Stimulated activated CD4-positive, alpha-beta T cell treated with anti-CD3 and anti-CD28 coated beads, Interleukin-12 subunit alpha, Interleukin-12 subunit beta, amount 100 ng/mL, for 4 hours (primary cell): ENCODE results near the gene NOX5.
"Not testable (repeated sequence)": the region's sequence is repeated elsewhere in the genome, so short reads cannot be mapped to it uniquely, and the experiment has no call there.

ENCODE experiments used
- DNase-seq: peaks from one replicate; pipeline ENCODE4 v3.0.0-alpha.2; 2020

NOX5 gene

GRCh38 chr15:69059557-69059943 is 45.1 kb downstream of the NOX5 start:
- no peak for DNase-seq

- no peak for DNase-seq
These were observed 45.6 kb downstream of the NOX5 start for GRCh38 chr15:69060041-69060481.

- no peak for DNase-seq
These were observed 46.2 kb downstream of the NOX5 start for GRCh38 chr15:69060744-69061143.

GRCh38 chr15:69061414-69061842 is 46.9 kb downstream of the NOX5 start:
- DNase-seq = no peak

GRCh38 chr15:69064649-69065048 is 50.2 kb downstream of the NOX5 start:
- no peak for DNase-seq

GRCh38 chr15:69066007-69066995 is 51.8 kb downstream of the NOX5 start:
- no peak for DNase-seq

GRCh38 chr15:69067296-69067695 is 52.8 kb downstream of the NOX5 start:
- no peak for DNase-seq

- DNase-seq = no peak
These were observed 53.7 kb downstream of the NOX5 start for GRCh38 chr15:69068157-69068556.

GRCh38 chr15:69069290-69069689 is 54.8 kb downstream of the NOX5 start:
- DNase-seq = not testable (repeated sequence)

GRCh38 chr15:69069996-69070395 is 55.5 kb downstream of the NOX5 start:
- no peak for DNase-seq

- DNase-seq = no peak
These were observed 55.9 kb downstream of the NOX5 start for GRCh38 chr15:69070396-69070795.

GRCh38 chr15:69071260-69071659 is 56.8 kb downstream of the NOX5 start:
- no peak for DNase-seq

GRCh38 chr15:69072906-69073305 is 58.4 kb downstream of the NOX5 start:
- no peak for DNase-seq

GRCh38 chr15:69074001-69074842 is 59.7 kb downstream of the NOX5 start:
- DNase-seq = no peak

GRCh38 chr15:69074843-69075224 is 60.3 kb downstream of the NOX5 start:
- DNase-seq = no peak

GRCh38 chr15:69075440-69075839 is 60.9 kb downstream of the NOX5 start:
- no peak for DNase-seq

- DNase-seq = no peak
These were observed 62.3 kb downstream of the NOX5 start for GRCh38 chr15:69076756-69077155.

- DNase-seq = no peak
These were observed 64.1 kb downstream of the NOX5 start for GRCh38 chr15:69078638-69079037.

GRCh38 chr15:69080295-69081248 is 66.1 kb downstream of the NOX5 start:
- no peak for DNase-seq

GRCh38 chr15:69081310-69082004 is 67.0 kb downstream of the NOX5 start:
- DNase-seq = no peak

GRCh38 chr15:69082021-69082502 is 67.6 kb downstream of the NOX5 start:
- no peak for DNase-seq

GRCh38 chr15:69082554-69082953 is 68.1 kb downstream of the NOX5 start:
- DNase-seq = no peak
